Hair follicle dermal papilla cell (primary cell): ENCODE measurements around the gene CALU. TPM values are rescaled to one million over a fixed set of nuclear protein-coding genes. Genes with fewer than 3 reads are reported as not detected.

Experiments
- small RNA-seq: library from RNA; depleted of rRNA; stranded (forward); fragments of <200 nt; gene quantifications from one replicate; pipeline ENCODE3, GENCODE V24; 2012
- total RNA-seq: library from RNA; depleted of rRNA; stranded (reverse); fragments of >200 nt; gene quantifications from 2 replicates; pipeline ENCODE4 v1.2.3, GENCODE V29; 2012

Gene CALU
- 859 and 882 TPM in 2 replicates for total RNA-seq

GRCh38 chr7:128739048-128739962, at the start of gene CALU:
Gene CALU (plus strand): TSS chr7:128739359. CDS start chr7:128748584, 9,225 bp downstream.

GRCh38 chr7:128775744-128776474, 36.8 kb downstream of the CALU start, which contains the start of gene OPN1SW:
Gene OPN1SW (minus strand): TSS chr7:128775794. CDS start chr7:128775781, 13 bp downstream.

GRCh38 chr7:128791121-128791971, 52.2 kb downstream of the CALU start, which contains the start of gene CCDC136:
Gene CCDC136 (plus strand): TSS chr7:128791968. CDS start chr7:128792412, 444 bp downstream.

Small RNA genes within 50 kb of the gene (small RNA-seq; reads per million reads assigned to genes)
- gene RN7SL81P (not detected), gene RNA5SP242 (4.4 reads per million, percentile 74 among the genes with 10 or more reads in this experiment), gene RNA5SP243 (0.38 reads per million)

Other genes with a start within 250 kb of the CALU start
- gene GARIN1A, start 67.1 kb upstream of the CALU start, total RNA-seq = 2.1 and 2.4 TPM in 2 replicates
- gene OPN1SW, start 36.4 kb downstream of the CALU start, total RNA-seq = not detected in 2 replicates
- gene CCDC136, start 52.6 kb downstream of the CALU start, total RNA-seq = 3.8 and 4.2 TPM in 2 replicates
- gene FLNC, start 91.0 kb downstream of the CALU start, total RNA-seq = 87.9 and 107 TPM in 2 replicates
- 52.1 and 57.7 TPM in 2 replicates for gene ATP6V1F, start 123.5 kb downstream of the CALU start, total RNA-seq
- gene KCP, start 171.3 kb downstream of the CALU start, total RNA-seq = 0.32 and 0.49 TPM in 2 replicates
- gene IRF5, start 198.6 kb downstream of the CALU start, total RNA-seq = 0.16 TPM in 1 of 2 replicates, not detected in the other